Endothelial cell of hepatic sinusoid (primary cell): Measurements from ENCODE around the gene CCSER2.
"Not testable (repeated sequence)": the region's sequence is repeated elsewhere in the genome, so short reads cannot be mapped to it uniquely, and the experiment has no call there.

Experiments used
- in situ Hi-C: cut with HindIII; loops from 2 replicates; pipeline ENCODE4 v1.10.0; 2017; ENCODE audit warnings: low sequenced_read_pairs

The CCSER2 gene

GRCh38 chr10:84341983-84342382 lies 13.6 kb downstream of the CCSER2 start:
- in situ Hi-C loops, result no loop called here

DNA sequence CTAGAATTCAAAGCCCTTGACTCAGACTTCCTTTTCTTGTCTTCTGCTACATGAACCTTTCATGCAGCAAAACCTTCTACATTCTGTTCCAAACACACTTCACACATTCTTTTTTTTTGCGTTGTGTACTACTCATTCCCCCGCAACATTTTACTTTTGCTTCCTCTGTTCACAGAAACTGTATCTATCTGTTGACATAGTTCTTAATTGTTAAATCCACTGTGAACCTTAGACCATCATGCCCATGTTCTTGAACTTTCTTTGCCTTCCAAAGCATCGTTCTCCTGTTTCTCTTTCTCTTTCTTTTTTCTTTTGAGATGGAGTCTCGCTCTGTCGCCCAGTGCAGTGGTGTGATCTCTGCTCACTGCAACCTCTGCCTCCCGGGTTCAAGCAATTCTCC lies 14.2 kb downstream of the CCSER2 start:
- in situ Hi-C loops, result no loop called here

GRCh38 chr10:84343831-84344230 lies 15.4 kb downstream of the CCSER2 start:
- in situ Hi-C loops, result no loop called here

DNA sequence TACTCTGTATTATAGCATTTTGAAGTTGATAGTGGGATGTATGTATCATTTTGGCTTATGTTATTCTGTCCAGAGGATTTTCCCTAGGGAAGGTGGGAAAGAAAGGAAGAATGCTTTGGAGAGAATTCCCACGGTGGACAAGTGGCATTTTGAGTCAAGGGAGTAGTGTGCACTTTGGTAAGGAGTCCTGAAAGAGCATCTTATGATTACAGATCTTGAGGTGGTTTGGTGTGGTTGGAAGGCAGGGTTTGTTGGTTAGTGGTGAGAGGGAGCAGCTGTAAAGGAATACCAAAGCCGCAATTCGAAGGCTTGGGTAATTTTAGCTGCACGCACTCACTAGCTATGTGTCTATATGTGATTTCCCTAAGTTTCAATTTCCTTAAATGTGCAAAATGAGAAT lies 16.1 kb downstream of the CCSER2 start:
- in situ Hi-C loops, result no loop called here

DNA sequence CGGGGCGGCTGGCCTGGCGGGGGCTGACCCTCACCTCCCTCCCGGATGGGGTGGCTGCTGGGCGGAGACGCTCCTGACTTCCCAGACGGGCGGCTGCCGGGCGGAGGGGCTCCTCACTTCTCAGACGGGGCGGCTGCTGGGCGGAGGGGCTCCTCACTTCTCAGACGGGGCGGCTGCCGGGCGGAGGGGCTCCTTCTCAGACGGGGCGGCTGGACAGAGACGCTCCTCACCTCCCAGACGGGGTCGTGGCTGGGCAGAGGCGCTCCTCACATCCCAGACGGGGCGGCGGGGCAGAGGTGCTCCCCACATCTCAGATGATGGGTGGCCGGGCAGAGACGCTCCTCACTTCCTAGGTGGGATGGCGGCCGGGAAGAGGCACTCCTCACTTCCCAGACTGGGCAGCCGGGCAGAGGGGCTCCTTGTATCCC lies 19.2 kb downstream of the CCSER2 start:
- in situ Hi-C loops, result not testable (repeated sequence)

DNA sequence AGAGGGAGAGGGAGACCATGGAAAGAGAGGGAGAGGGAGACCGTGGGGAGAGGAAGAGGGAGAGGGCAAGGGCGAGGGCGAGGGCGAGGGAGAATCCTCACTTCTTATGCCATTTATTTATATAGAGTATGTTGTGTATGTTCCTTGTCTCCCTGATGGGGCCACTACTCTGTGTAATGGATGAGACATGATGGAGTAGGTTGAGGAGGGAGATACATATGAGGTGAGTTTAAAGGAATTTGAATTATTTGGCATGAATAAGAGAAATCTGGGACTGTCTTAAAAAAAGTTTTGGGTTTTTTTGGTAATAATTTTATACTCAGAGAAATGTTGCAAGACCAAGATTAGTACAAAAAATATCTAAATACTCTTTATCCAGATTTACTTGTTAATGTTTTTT lies 20.1 kb downstream of the CCSER2 start:
- in situ Hi-C loops, result no loop called here

- in situ Hi-C loops, result no loop called here
These were observed 20.5 kb downstream of the CCSER2 start for GRCh38 chr10:84348860-84349259.

DNA sequence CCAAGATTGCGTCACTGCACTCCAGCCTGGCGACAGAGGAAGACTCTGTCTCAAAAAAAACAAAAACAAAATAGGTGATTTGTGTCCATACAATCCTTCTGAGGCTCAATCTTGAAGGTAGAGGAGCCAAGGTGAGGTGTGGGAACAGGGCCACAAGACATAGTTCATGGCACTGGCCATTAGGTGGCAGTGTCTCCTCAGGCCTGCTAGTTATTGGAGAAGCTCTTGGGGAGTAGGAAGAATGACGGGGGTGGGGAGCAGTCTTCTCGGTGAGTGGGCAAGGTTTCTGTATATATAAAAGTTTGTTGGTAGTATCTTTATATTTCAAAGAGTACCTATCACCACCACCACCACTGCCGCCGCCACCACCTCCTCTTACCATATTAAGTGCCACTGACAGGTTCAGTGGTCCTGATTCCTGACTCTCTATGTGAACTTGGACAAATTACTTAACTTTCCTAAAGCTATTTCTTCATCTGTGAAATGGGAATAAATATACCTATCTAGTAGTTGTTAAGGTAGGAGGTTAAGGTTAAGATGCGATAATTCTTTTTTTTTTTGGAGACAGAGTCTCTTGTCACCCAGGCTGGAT lies 24.0 kb downstream of the CCSER2 start:
- in situ Hi-C loops, result no loop called here

DNA sequence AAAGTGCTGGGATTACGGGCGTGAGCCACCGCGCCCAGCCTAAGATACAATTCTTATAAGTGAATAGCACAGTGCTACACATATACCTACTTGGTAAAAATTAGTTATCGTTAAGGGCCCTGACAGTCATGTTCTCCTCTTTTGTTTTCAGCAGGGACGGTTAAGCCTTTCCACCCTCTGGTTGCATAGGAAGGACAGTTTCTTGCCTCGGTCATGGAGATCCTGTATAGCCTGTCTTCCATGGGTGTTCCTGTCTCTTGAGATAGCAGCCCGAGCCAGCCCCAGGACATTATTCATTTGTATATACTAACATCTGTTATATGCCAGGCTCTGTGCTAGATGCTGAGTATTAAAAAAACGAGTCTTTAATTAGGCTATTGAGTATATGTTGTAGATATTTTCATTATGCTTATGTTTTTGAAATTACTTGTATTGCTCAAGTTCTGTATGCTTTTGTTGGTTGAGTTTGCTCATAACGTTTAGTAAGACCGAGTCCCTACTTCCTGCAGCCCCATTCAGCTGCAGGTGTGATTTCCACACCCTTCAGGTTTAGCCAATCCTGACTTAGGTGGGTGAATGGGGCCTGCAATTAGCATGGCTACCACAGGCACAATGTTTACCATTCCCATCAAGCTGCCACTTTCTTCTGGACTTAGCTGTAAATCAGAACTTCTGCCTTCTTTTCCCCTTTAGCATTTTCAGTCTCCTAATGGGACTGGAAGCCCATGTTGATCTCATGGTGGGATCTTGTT lies 24.8 kb downstream of the CCSER2 start:
- in situ Hi-C loops, result no loop called here

DNA sequence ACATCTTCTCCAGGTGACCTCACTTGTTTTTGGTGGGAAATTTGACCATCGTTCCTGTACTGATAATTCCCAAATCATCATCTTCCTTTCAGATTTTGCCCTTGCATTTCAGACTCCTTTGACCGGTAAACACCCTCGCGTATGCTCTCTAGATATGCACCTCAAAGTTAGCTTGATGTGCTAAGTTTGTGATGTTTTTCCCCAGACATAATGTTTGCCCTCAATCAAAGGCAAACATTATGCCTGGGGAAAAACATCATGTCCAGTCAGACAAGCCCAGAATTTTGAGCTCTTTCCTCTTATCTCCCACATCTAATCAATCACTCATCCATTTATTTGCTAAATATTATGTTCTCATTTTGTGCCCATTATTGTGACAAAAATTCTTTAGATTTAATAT lies 26.2 kb downstream of the CCSER2 start:
- in situ Hi-C loops, result no loop called here

GRCh38 chr10:84355106-84355505 lies 26.7 kb downstream of the CCSER2 start:
- in situ Hi-C loops, result no loop called here

DNA sequence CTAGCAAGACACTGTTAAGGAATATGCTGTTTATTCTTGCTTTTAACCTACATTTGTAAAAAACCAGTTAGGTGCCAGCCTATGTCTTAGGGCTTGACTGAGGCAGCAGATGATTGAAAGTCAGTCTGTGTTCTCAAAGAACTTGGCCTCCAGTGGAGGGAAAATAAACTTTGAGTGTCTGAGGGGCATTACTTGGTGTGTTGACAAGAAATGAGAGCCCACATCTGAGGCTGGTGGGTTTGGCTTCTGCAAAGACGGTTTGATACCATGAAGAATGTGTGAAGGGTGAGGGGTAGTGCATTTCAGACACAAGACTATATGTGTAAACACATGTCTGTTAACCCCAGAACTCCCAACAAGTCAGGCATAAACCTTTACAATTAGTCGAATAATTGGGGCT lies 28.5 kb downstream of the CCSER2 start:
- in situ Hi-C loops, result no loop called here

GRCh38 chr10:84358743-84359142 lies 30.4 kb downstream of the CCSER2 start:
- in situ Hi-C loops, result no loop called here

GRCh38 chr10:84360637-84361365 lies 32.4 kb downstream of the CCSER2 start:
- in situ Hi-C loops, result no loop called here

GRCh38 chr10:84365335-84365881 lies 37.0 kb downstream of the CCSER2 start:
- in situ Hi-C loops, result no loop called here

DNA sequence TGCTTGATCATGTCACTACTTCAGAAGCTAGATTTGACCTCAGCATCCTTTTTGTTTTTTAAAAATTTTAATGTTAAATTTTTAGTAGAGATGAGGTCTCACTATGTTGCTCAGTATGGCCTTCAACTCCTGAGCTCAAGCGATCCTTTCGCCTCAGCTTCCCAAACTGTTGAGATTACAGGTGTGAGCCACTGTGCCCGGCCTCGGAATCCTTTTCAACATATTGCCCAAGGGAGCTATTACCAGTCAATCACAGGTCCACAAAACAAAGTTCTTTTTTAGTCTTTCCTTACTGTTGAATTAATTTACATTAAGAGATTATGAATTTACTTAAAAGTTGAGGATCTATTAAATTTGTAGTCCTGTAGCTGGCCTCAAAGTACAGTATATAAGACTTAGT lies 37.7 kb downstream of the CCSER2 start:
- in situ Hi-C loops, result no loop called here

GRCh38 chr10:84367256-84367655 lies 38.9 kb downstream of the CCSER2 start:
- in situ Hi-C loops, result no loop called here

GRCh38 chr10:84368828-84369227 lies 40.4 kb downstream of the CCSER2 start:
- in situ Hi-C loops, result no loop called here

DNA sequence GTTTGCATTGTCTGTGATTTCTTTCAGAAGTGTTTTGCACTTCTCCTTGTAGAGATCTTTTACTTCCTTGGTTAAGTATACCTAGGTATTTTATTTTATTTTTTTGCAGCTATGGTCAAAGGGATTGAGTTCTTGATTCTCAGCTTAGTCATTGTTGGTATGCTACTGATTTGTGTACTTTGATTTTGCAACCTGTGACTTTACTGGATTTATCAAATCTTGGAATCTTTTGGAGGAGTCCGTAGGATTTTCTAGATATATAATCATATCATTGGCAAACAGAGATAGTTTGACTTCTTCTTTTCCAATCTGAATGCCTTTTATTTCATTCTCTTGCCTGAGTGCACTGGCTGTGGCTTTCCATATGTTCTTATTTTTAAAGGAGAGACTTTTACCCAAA lies 41.9 kb downstream of the CCSER2 start:
- in situ Hi-C loops, result no loop called here

GRCh38 chr10:84371944-84372343 lies 43.6 kb downstream of the CCSER2 start:
- in situ Hi-C loops, result no loop called here

GRCh38 chr10:84373000-84373399 lies 44.6 kb downstream of the CCSER2 start:
- in situ Hi-C loops, result no loop called here

DNA sequence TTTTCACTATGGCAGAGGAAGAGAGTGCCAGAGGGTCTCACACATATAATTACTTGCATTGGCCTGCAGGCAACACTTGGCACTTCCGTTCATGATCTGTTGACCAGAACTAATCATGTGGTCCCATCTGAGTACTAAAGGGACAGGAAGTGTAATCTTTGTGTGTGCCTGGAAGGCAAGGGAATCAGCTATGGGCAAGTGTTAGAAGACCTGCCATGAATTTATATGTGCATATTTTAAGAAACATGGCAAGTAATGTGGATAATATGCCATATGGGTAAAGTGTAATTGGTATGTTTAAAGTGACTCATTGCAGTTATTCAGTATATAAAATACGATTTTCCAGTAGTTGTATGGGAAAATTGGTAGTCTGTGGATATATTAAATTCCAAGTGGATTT lies 46.1 kb downstream of the CCSER2 start:
- in situ Hi-C loops, result no loop called here
